T47D (cell line): Measurements from ENCODE around the gene PLEKHN1.
"Not testable (repeated sequence)": the region's sequence is repeated elsewhere in the genome, so short reads cannot be mapped to it uniquely, and the experiment has no call there.

Source experiments
- DNase-seq, 2 experiments: peaks; one replicate each; pipeline versions ENCODE4 v3.0.0 to v3.0.0-alpha.2; 2011 to 2012; ENCODE audit warnings: low read depth in 1 of 2, low spot score in 1 of 2
- JUND ChIP-seq: IDR thresholded peaks from 2 replicates; pipeline ENCODE4 v1.6.1; 2012; ENCODE audit warnings: low read depth
- in situ Hi-C: cut with HindIII; loops from 2 replicates; pipeline ENCODE4 v1.10.0; 2016; ENCODE audit warnings: low sequenced_read_pairs, low pct_unique_long_range_greater_than_20kb

Gene PLEKHN1

GRCh38 chr1:971751-972506 is 5.6 kb downstream of the PLEKHN1 start:
- DNase-seq = no peak
- TF ChIP-seq JUND = no peak
- in situ Hi-C loops = no loop called here

GRCh38 chr1:972726-973458 is 6.6 kb downstream of the PLEKHN1 start:
- TF ChIP-seq JUND = no peak
- in situ Hi-C loops = no loop called here
- DNase-seq = no peak

GRCh38 chr1:973459-974292 is 7.4 kb downstream of the PLEKHN1 start:
- no peak for DNase-seq
- in situ Hi-C loops = no loop called here
- TF ChIP-seq JUND = no peak

GRCh38 chr1:974293-974640 is 8.0 kb downstream of the PLEKHN1 start:
- in situ Hi-C loops = no loop called here
- no peak for DNase-seq

GRCh38 chr1:974687-975328 is 8.5 kb downstream of the PLEKHN1 start:
- no peak for TF ChIP-seq JUND
- in situ Hi-C loops = no loop called here

More at GRCh38 chr1:974293-974640, 8.0 kb downstream of the PLEKHN1 start:
- TF ChIP-seq JUND = no peak

GRCh38 chr1:975365-975764 is 9.1 kb downstream of the PLEKHN1 start:
- no peak for TF ChIP-seq JUND
- in situ Hi-C loops = no loop called here
- DNase-seq = no peak

More at GRCh38 chr1:974687-975328, 8.5 kb downstream of the PLEKHN1 start:
- no peak for DNase-seq

GRCh38 chr1:975896-976683 is 9.8 kb downstream of the PLEKHN1 start:
- DNase-seq = peak; percentile 80 to 93
- in situ Hi-C loops = no loop called here
- no peak for TF ChIP-seq JUND

GRCh38 chr1:976791-977190 is 10.5 kb downstream of the PLEKHN1 start:
- in situ Hi-C loops, DNase-seq: not testable (repeated sequence)

GRCh38 chr1:978069-978834 is 12.0 kb downstream of the PLEKHN1 start:
- in situ Hi-C loops = no loop called here
- peak in 1 of 2 experiments; percentile 47 for DNase-seq
- no peak for TF ChIP-seq JUND

- in situ Hi-C loops = no loop called here
- DNase-seq = no peak
- TF ChIP-seq JUND = no peak
Measured at GRCh38 chr1:978835-979743, 12.8 kb downstream of the PLEKHN1 start.
